NCI-H82 treated with DMSO at 0.1 percent for 48 hours (cell line): Measurements from ENCODE around the gene ZC3H12C.

ENCODE experiments used
- DNase-seq: peaks from one replicate; lab custom pipeline; 2025; ENCODE audit not compliant: unreplicated experiment; lab: John Stamatoyannopoulos, UW

ZC3H12C gene

DNA sequence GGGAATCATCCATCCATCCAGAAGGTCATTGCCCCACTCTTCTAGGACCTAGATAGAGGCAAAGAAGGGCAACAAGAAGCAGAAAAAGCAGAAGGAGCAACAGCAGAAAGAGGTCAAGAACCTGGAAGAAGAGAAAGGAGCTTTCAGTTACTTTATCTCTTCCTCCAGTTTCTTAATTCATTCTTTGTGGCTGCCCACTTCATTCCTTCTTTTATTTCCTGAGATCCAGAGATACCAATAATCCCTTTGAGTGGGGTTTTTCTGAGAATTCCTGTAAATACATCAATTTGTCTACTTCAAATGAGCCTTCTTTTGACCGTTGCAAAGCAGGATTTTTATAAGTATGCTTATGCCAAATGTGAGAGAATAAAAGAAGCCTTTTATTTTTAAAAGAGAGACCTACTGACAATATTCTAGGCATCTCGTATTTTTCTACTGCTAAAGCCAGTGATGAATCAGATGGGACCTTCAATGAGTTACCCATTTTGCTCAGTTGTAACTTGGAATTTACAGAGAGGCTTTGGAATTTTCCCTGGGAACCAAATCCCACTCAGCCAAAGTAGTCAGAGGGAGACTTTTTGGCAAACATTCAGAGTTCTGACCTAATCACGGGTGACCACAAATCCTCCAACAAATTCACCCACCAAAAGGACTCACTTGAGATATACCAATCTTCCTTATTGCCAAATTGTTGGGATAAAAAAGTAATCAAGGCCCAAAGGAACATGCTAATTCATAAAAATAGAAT lies 54.9 kb downstream of the ZC3H12C start:
- no peak for DNase-seq

- no peak for DNase-seq
These were observed 55.9 kb downstream of the ZC3H12C start for GRCh38 chr11:110148775-110149744.

GRCh38 chr11:110152199-110152598 lies 59.0 kb downstream of the ZC3H12C start:
- no peak for DNase-seq

- DNase-seq, result no peak
These were observed 60.3 kb downstream of the ZC3H12C start for GRCh38 chr11:110153474-110153873.

DNA sequence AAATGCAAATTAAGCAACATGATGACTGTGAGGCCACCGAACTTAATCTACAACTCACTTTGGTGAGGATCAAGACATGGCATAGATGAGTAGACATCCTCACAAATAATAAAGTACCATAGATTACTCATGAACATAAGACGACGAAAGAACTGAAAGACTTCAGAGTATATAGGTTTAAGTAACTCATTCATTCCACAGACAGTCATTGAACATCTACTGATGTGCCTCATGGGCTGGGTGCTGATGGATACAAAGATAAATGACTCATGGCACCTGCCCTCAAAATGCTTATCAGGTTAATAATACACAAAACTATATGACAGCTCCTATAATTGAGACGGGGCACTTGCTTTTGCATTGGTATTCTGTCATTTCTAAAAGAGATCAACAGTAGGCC lies 63.3 kb downstream of the ZC3H12C start:
- no peak for DNase-seq

- no peak for DNase-seq
These were observed 65.4 kb downstream of the ZC3H12C start for GRCh38 chr11:110158317-110159200.

DNA sequence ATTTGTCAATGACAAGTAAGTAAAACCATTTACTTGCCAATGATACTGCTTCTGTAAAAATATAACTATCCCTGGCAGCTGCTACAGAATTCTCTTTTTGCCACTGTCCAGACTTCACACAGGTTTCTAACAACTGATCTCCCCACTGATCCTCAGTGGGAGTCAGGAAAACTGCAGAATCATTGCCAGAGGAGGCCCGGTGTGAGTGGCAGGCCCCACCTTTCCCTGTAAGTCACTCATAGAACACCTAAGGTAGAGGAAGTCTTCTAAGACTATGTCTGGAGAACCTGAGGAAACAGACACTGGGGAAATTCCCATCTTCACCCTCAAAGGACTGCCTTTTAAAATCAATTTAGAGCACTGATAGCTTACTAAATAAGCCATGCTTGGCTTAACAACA lies 66.3 kb downstream of the ZC3H12C start:
- DNase-seq, result no peak

- no peak for DNase-seq
These were observed 66.8 kb downstream of the ZC3H12C start for GRCh38 chr11:110160016-110160415.

DNA sequence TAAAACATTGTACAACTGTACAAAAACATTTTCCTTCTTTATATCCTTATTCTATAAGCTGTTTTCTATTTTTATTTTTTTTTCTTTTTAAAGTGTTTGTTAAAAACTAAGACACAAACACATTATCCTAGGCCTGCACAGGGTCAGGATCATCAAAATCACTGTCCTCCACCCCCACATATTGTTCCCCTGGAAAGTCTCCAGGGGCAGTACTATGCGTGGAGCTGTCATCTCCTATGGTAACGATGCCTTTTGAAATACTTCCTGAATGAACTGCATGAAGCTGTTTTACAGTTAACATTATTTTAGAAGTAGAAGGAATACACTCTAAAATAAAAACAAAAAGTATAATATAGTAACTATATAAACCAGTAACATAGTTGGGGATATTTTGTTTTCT lies 67.2 kb downstream of the ZC3H12C start:
- DNase-seq, result no peak

- DNase-seq, result no peak
These were observed 67.9 kb downstream of the ZC3H12C start for GRCh38 chr11:110161061-110161460.

DNA sequence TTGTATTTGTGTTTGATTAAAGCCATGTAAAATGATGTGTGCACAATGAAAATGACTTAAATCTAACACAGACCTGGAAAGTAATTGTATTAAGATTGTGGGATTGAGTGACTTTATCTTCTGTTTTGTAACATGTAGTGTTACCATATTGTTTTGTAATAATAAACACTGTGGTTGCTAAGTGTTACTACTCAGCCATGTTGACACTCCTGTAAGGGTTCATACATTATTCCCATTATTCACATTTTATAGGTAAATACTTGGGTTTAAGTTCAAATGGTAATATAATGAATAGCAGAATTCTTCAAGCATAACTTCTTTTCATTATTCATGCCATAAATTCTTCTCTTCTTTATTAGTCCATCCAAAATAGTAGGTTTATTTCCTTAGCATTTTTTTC lies 69.0 kb downstream of the ZC3H12C start:
- no peak for DNase-seq

GRCh38 chr11:110165039-110165925 lies 72.1 kb downstream of the ZC3H12C start:
- no peak for DNase-seq

DNA sequence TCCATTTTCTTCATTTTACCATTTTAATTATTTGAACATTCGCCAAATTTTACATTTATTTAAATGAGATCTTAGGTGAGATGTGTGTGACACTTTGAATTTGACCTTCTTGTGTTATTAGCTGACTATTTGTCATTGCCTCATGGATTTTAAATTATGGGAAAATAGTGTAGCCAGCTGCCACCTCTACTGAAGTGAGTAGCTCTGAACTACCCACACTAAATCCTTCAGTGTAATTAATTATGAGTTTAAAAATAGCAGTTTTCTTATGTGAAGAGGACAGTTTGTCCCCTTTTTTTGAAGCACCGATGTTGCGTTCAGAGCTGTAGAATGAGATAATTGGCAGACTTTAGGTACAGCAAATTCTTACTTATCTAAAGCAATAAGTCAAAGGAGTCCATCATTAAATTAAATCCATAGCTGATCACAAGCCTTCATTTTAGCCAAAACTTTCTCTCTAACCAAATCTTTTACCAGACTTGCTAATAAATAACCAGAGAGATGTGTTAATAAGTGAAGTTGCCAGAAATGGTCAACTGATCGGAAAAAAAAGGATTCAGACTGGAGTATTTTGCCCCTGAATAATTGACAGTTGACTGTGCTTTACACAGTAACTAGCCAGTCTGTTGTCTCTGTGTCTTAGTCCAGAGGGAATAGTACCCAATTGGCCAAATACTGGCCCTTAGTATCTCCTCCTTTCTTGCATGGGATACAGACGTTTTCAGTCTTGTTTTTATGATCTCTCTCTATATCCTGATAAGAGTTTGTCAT lies 75.0 kb downstream of the ZC3H12C start:
- DNase-seq, result no peak

DNA sequence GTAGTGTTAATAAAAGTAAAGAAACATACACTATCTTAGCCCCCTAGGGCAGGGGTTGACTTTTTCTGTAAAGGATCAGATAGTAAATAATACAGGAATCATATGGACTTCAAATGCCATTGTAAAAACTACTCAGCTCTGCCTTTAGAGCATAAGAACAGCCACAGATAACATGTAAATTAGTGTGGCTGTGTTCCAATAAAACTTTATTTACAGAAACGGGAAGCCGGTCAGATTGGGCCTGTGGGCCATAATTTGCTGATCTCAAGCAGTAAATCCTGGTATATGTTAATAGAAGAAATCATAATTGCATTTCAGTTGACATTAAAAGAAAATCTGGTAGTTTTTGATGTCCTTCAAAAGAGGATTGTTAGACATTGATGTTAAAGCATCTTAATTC lies 76.5 kb downstream of the ZC3H12C start:
- DNase-seq, result no peak

- no peak for DNase-seq
These were observed 79.4 kb downstream of the ZC3H12C start for GRCh38 chr11:110172468-110173065.

- no peak for DNase-seq
These were observed 80.8 kb downstream of the ZC3H12C start for GRCh38 chr11:110173811-110174644.

DNA sequence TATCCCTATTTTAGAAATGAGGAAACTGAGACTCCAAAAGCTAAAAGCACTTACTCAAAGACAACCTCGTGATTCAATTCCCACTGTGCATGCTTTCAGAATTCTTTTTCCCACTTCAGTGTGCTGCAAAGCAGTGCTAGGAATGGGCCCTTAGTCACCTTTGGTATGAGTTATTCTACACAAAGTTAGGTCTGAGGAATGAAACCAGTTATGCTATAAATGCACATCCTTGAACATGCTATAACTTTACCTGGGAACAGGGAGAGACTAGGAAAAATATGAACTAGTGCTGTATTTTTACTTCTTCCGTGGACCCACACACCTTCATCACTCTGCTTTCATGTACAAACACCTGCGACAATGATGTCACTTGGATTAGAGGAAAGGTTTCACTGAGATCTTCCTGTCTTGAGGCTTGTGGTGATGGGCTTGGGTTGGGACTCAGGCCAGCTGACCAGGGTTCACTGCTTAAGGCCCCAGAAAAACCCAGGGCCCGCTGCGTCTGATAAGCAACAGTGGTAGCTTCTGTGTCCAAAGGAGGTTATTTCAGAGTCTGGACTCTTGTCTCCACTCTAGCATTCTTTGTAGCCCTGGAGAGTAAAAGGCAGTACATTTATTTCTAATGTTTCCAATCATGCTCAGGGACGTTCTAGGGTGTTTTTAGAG lies 81.6 kb downstream of the ZC3H12C start:
- DNase-seq, result no peak
